A549 (cell line): ENCODE results near the gene UBAC2. TPM values are rescaled to one million over a fixed set of nuclear protein-coding genes. Genes with fewer than 3 reads are reported as not detected.

ENCODE experiments used
- ATAC-seq, 2 experiments: fragments of 200-7000 bp in 1 of 2; fragments of >200 bp in 1 of 2; cut with Nextera tagmentation in 1 of 2; cut with Tn5 transposase in 1 of 2; 3 replicates each; pipeline versions ENCODE4 v1.8.0 to v1.9.1; 2018 to 2020; ENCODE audit warnings: mild to moderate bottlenecking in 1 of 2, moderate library complexity in 1 of 2
- CTCF ChIA-PET: fragments of 300-600 bp; sonication (Branson Sonifier 250); formaldehyde crosslinking; extraction: SDS; loops from one replicate; lab custom pipeline; 2021; ENCODE audit warnings: antibody characterized with exemption, inconsistent platforms; lab: Yijun Ruan, JAX
- POLR2A ChIA-PET: fragments of 350-600 bp; formaldehyde crosslinking; extraction: SDS; loops from one replicate; lab custom pipeline; 2021; ENCODE audit warnings: antibody characterized with exemption, inconsistent platforms; lab: Yijun Ruan, JAX
- DNase-seq, 2 experiments: peaks; one replicate each; pipeline versions ENCODE4 v3.0.0 to v3.0.0-alpha.2; 2011 to 2016; ENCODE audit warnings: low read depth in 1 of 2, low spot score in 1 of 2
- FAIRE-seq: peaks from 2 replicates; lab custom pipeline; 2011; peaks lifted over from hg19 to GRCh38; lab: Jason Lieb, UNC
- H3K27ac ChIP-seq, 2 experiments: fragments of >200 bp; sonication (Bioruptor Twin); formaldehyde crosslinking; 3 replicates each; pipeline ENCODE4 v1.5.1; 2016 to 2017
- H3K4me1 ChIP-seq: fragments of >200 bp; sonication (Bioruptor Twin); formaldehyde crosslinking; 3 replicates; pipeline ENCODE4 v1.6.1; 2016
- H3K4me2 ChIP-seq: fragments of >200 bp; sonication (Bioruptor Twin); formaldehyde crosslinking; 3 replicates; pipeline ENCODE4 v1.6.1; 2016
- H3K4me3 ChIP-seq: fragments of >200 bp; sonication (Bioruptor Twin); formaldehyde crosslinking; 3 replicates; pipeline ENCODE4 v1.5.1; 2016
- H3K9me3 ChIP-seq: fragments of >200 bp; sonication (Bioruptor Twin); formaldehyde crosslinking; 3 replicates; pipeline ENCODE4 v1.6.1; 2016
- BHLHE40 ChIP-seq: IDR thresholded peaks from 2 replicates; pipeline ENCODE4 v1.6.1; 2012; ENCODE audit warnings: low read depth, low read length, inconsistent platforms
- CBX2 ChIP-seq: fragments of 200-600 bp; sonication (generic); IDR thresholded peaks from 2 replicates; pipeline ENCODE4 v1.6.1; 2016; ENCODE audit warnings: low read depth, mild to moderate bottlenecking, borderline replicate concordance
- CEBPB ChIP-seq, 2 experiments: fragments of >200 bp in 1 of 2; sonication (Bioruptor Twin) in 1 of 2; formaldehyde crosslinking in 1 of 2; IDR thresholded peaks; 2 replicates each; pipeline ENCODE4 v1.6.1; 2012 to 2016
- CHD2 ChIP-seq: fragments of 150-350 bp; IDR thresholded peaks from 2 replicates; pipeline ENCODE4 v1.6.1; 2014; ENCODE audit warnings: low read length; ENCODE audit not compliant: partially characterized antibody
- CHD4 ChIP-seq: fragments of 200-600 bp; sonication (generic); IDR thresholded peaks from 2 replicates; pipeline ENCODE4 v1.6.1; 2016; ENCODE audit warnings: antibody characterized with exemption, mild to moderate bottlenecking, borderline replicate concordance
- E2F6 ChIP-seq: IDR thresholded peaks from 2 replicates; pipeline ENCODE4 v1.6.1; 2012; ENCODE audit warnings: low read depth, borderline replicate concordance
- EHF ChIP-seq: fragments of 250-450 bp; sonication (Bioruptor Pico); IDR thresholded peaks from 2 replicates; pipeline ENCODE4 v1.5.0; 2020; ENCODE audit warnings: mild to moderate bottlenecking
- EHMT2 ChIP-seq: fragments of 200-600 bp; sonication (generic); IDR thresholded peaks from 2 replicates; pipeline ENCODE4 v1.6.1; 2016; ENCODE audit warnings: antibody characterized with exemption, low read depth, mild to moderate bottlenecking, moderate library complexity
- ELK1 ChIP-seq: fragments of 150-350 bp; IDR thresholded peaks from 2 replicates; pipeline ENCODE4 v1.6.1; 2014; ENCODE audit warnings: low read depth, mild to moderate bottlenecking, low read length
- ESRRA ChIP-seq: fragments of 150-350 bp; IDR thresholded peaks from 2 replicates; pipeline ENCODE4 v1.6.1; 2014; ENCODE audit warnings: mild to moderate bottlenecking, low read length, borderline replicate concordance
- FOSB ChIP-seq: fragments of 250-450 bp; sonication (Bioruptor Pico); IDR thresholded peaks from 2 replicates; pipeline ENCODE4 v1.5.0; 2020; ENCODE audit warnings: mild to moderate bottlenecking, moderate library complexity
- FOSL2 ChIP-seq, 2 experiments: fragments of 450-650 bp in 1 of 2; fragments of >200 bp in 1 of 2; sonication (Bioruptor Twin) in 1 of 2; formaldehyde crosslinking; IDR thresholded peaks; 2 replicates each; pipeline versions ENCODE4 v1.5.0 to v1.6.1; 2016 to 2020; ENCODE audit warnings: mild to moderate bottlenecking in 1 of 2, moderate library complexity in 1 of 2
- FOXS1 ChIP-seq: fragments of 250-450 bp; sonication (Bioruptor Pico); IDR thresholded peaks from 2 replicates; pipeline ENCODE4 v1.5.0; 2020; ENCODE audit warnings: mild to moderate bottlenecking, moderate library complexity
- GATA3 ChIP-seq: IDR thresholded peaks from 2 replicates; pipeline ENCODE4 v1.6.1; 2012; ENCODE audit warnings: borderline replicate concordance
- HDAC2 ChIP-seq: fragments of 200-600 bp; sonication (generic); IDR thresholded peaks from 2 replicates; pipeline ENCODE4 v1.6.1; 2016
- HES2 ChIP-seq: fragments of >200 bp; sonication (Bioruptor Twin); formaldehyde crosslinking; IDR thresholded peaks from 2 replicates; pipeline ENCODE4 v1.6.1; 2016
- HEYL ChIP-seq: fragments of 250-450 bp; sonication (Bioruptor Pico); IDR thresholded peaks from 2 replicates; pipeline ENCODE4 v1.8.0; 2021; ENCODE audit warnings: mild to moderate bottlenecking, moderate library complexity
- HOXA7 ChIP-seq: fragments of 250-450 bp; sonication (Bioruptor Pico); IDR thresholded peaks from 2 replicates; pipeline ENCODE4 v1.5.0; 2020; ENCODE audit warnings: mild to moderate bottlenecking, moderate library complexity
- KDM5A ChIP-seq: fragments of 200-600 bp; sonication (generic); IDR thresholded peaks from 2 replicates; pipeline ENCODE4 v1.6.1; 2016; ENCODE audit warnings: antibody characterized with exemption, mild to moderate bottlenecking
- NR3C1 ChIP-seq: fragments of >200 bp; sonication (Bioruptor Twin); formaldehyde crosslinking; IDR thresholded peaks from 3 replicates; pipeline ENCODE4 v1.6.1; 2017
- POLR2A ChIP-seq: IDR thresholded peaks from 2 replicates; pipeline ENCODE4 v1.6.1; 2012; ENCODE audit warnings: mild to moderate bottlenecking, low read length
- POLR2AphosphoS2 ChIP-seq: conservative IDR thresholded peaks from 2 replicates; pipeline ENCODE4 v1.6.1; 2012; ENCODE audit warnings: low read length, improper control_type of control experiment, inconsistent platforms
- REST ChIP-seq: fragments of 200-600 bp; sonication (generic); IDR thresholded peaks from 2 replicates; pipeline ENCODE4 v1.6.1; 2016; ENCODE audit warnings: antibody characterized with exemption, mild to moderate bottlenecking, moderate library complexity
- TFCP2L1 ChIP-seq: fragments of 250-450 bp; sonication (Bioruptor Pico); IDR thresholded peaks from 2 replicates; pipeline ENCODE4 v1.5.0; 2021; ENCODE audit warnings: mild to moderate bottlenecking
- ZC3H11A ChIP-seq: fragments of 450-650 bp; IDR thresholded peaks from 2 replicates; pipeline ENCODE4 v1.6.1; 2014; ENCODE audit warnings: antibody characterized with exemption, mild to moderate bottlenecking
- ZFP36 ChIP-seq: fragments of 450-650 bp; IDR thresholded peaks from 2 replicates; pipeline ENCODE4 v1.6.1; 2014; ENCODE audit warnings: borderline replicate concordance; ENCODE audit not compliant: partially characterized antibody
- ZNF302 ChIP-seq: fragments of 250-450 bp; sonication (Bioruptor Pico); IDR thresholded peaks from 2 replicates; pipeline ENCODE4 v1.9.0; 2021; ENCODE audit warnings: inconsistent platforms, mild to moderate bottlenecking, moderate library complexity
- ZSCAN20 ChIP-seq: fragments of 250-450 bp; sonication (Bioruptor Pico); IDR thresholded peaks from 2 replicates; pipeline ENCODE4 v1.8.0; 2022; ENCODE audit warnings: mild to moderate bottlenecking, moderate library complexity
- WGBS: methylation state at CpG from one replicate; pipeline ENCODE4 v1.1.6; 2017; ENCODE audit errors: missing lambda C conversion rate; 5-methylcytosine and 5-hydroxymethylcytosine counted together
- polyA plus RNA-seq, 4 experiments: library from polyadenylated mRNA; depleted of rRNA in 3 of 4; stranded (reverse); fragments of >200 nt; fragmentation: RNase III in 1 of 4; extraction: RNeasy Plus Mini Kit Qiagen cat#74134 plus additional on column Dnase treatment in 1 of 4; gene quantifications; 2 replicates in 3 of 4; 3 replicates in 1 of 4; pipeline ENCODE4 v1.2.3, GENCODE V29; 2011 to 2017

The UBAC2 gene
- polyA plus RNA-seq, 2 of the 4 experiments (the other 2 are of a cell fraction) = 61.6 to 103 TPM

- Histone ChIP-seq H3K4me3 (no peak overlapping the region), H3K4me2 (no peak overlapping the region), H3K4me1 (0 out of 3 replicates have a peak, but pooled peaks cover 6% of the 10 kb centered on the region)
- POLR2A ChIA-PET = no interaction called here
- DNase-seq = no peak
- 87% methylated on average over 1 of the region's 1 CpG for WGBS
- no peak for TF ChIP-seq EHMT2
- no peak for TF ChIP-seq GATA3
- TF ChIP-seq REST = no peak
- TF ChIP-seq ZC3H11A = no peak
- no peak for TF ChIP-seq ZNF302 (CRISPR knock-in tag)
- TF ChIP-seq HEYL (CRISPR knock-in tag) = no peak
- TF ChIP-seq, all 56 proteins: peak for 0
- no peaks in the 10 kb centered on the region for H3K9me3 ChIP-seq
- no peak overlapping the region for H3K27ac ChIP-seq
- ATAC-seq (no peak), FAIRE-seq (no peak)
- CTCF ChIA-PET = interaction anchor here (0.7 to 2.2 kb wide), 3 partner anchors 38 to 55 kb away, joined by 3 to 8 read pairs (median 6); no protein-coding TSS in a partner anchor
Observed at GRCh38 chr13:99231721-99232120, 31.1 kb downstream of the UBAC2 start.

GRCh38 chr13:99237981-99238662 is 37.5 kb downstream of the UBAC2 start:
- no peak for TF ChIP-seq CHD2
- TF ChIP-seq CHD4 = no peak
- no peak for TF ChIP-seq FOSL2 (IDR thresholded peaks at IDR 0.05)
- TF ChIP-seq FOSL2 (CRISPR knock-in tag; IDR thresholded peaks at IDR 0.05) = no peak
- no peak for TF ChIP-seq ELK1
- no peak for TF ChIP-seq HEYL (CRISPR knock-in tag)
- no peak for TF ChIP-seq POLR2A
- no peak for TF ChIP-seq BHLHE40
- TF ChIP-seq ZFP36 = no peak
- TF ChIP-seq CBX2 = no peak
- no peak for TF ChIP-seq HOXA7 (CRISPR knock-in tag)
- TF ChIP-seq TFCP2L1 (CRISPR knock-in tag) = no peak
- TF ChIP-seq FOXS1 (CRISPR knock-in tag) = no peak
- no peak for TF ChIP-seq NR3C1
- TF ChIP-seq, all 56 proteins: peak for 0
- Histone ChIP-seq H3K4me3 (no peak overlapping the region), H3K9me3 (no peaks in the 10 kb centered on the region), H3K4me2 (no peak overlapping the region), H3K27ac (no peak overlapping the region), H3K4me1 (no peaks in the 10 kb centered on the region)
- DNase-seq (no peak), ATAC-seq (no peak), FAIRE-seq (no peak)
- ChIA-PET CTCF (interaction anchor here (0.7 kb wide), 1 partner anchor 61 kb away, joined by 3 read pairs; no protein-coding TSS in a partner anchor), POLR2A (no interaction called here)
- 95% methylated on average over 8 of the region's 8 CpGs for WGBS

GRCh38 chr13:99246100-99246499 is 45.4 kb downstream of the UBAC2 start:
- no peak overlapping the region for H3K4me2 ChIP-seq
- WGBS = 92% methylated on average over 1 of the region's 1 CpG
- H3K4me1 ChIP-seq = no peaks in the 10 kb centered on the region
- no peak for FAIRE-seq
- POLR2A ChIA-PET = no interaction called here
- no peak overlapping the region for H3K4me3 ChIP-seq
- no peak overlapping the region for H3K27ac ChIP-seq
- DNase-seq = no peak
- H3K9me3 ChIP-seq = no peaks in the 10 kb centered on the region
- CTCF ChIA-PET = interaction anchor here (0.6 to 0.9 kb wide), 2 partner anchors 20 to 926 kb away, joined by 3 read pairs; no protein-coding TSS in a partner anchor
- ATAC-seq = no peak
- TF ChIP-seq HDAC2 (no peak), ZSCAN20 (CRISPR knock-in tag) (no peak), FOSB (no peak), HES2 (no peak), KDM5A (no peak), TFCP2L1 (CRISPR knock-in tag) (no peak), CBX2 (no peak), POLR2AphosphoS2 (no peak), ELK1 (no peak), CEBPB (IDR thresholded peaks at IDR 0.05) (no peak), EHF (CRISPR knock-in tag) (no peak), ESRRA (no peak), E2F6 (no peak), POLR2A (no peak), EHMT2 (no peak)
